Amygdala (tissue), 56 donors: ENCODE data around the gene PHF3.
A peak's percentile ranks its signal among the peaks of the same experiment; 100 is the strongest.

ENCODE experiments used
- DNase-seq, 56 donors: peaks; one replicate each; lab custom pipeline; 2025; lab: John Stamatoyannopoulos, UW

Gene PHF3

GRCh38 chr6:63644668-63645326 lies 9.2 kb downstream of the PHF3 start:
- DNase-seq: peak in 4 of 56 donors; percentile 2 to 14 (median 5)

GRCh38 chr6:63649269-63649668 lies 13.7 kb downstream of the PHF3 start:
- DNase-seq: no peak

GRCh38 chr6:63649847-63650265 lies 14.3 kb downstream of the PHF3 start:
- DNase-seq: no peak

GRCh38 chr6:63652980-63653379 lies 17.4 kb downstream of the PHF3 start:
- no peak for DNase-seq

- no peak for DNase-seq
These were observed 25.2 kb downstream of the PHF3 start for GRCh38 chr6:63660757-63661156.

DNA sequence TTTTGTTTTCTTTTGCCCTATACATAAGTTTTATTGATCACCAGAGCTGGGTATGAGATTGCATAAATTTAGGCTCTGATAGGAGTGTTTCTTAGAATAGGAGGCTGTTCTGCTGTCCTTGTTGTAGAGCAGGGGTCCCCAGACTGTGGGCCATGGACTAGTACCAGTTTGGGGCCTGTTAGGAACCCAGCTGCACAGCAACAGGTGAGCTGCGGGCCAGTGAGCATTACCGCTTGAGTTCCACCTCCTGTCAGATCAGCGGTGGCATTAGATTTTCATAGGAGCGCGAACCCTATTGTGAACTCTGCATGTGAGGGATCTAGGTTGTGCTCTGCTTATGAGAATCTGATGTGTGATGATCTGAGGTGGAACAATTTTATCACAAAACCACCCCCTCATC lies 26.2 kb downstream of the PHF3 start:
- no peak for DNase-seq

DNA sequence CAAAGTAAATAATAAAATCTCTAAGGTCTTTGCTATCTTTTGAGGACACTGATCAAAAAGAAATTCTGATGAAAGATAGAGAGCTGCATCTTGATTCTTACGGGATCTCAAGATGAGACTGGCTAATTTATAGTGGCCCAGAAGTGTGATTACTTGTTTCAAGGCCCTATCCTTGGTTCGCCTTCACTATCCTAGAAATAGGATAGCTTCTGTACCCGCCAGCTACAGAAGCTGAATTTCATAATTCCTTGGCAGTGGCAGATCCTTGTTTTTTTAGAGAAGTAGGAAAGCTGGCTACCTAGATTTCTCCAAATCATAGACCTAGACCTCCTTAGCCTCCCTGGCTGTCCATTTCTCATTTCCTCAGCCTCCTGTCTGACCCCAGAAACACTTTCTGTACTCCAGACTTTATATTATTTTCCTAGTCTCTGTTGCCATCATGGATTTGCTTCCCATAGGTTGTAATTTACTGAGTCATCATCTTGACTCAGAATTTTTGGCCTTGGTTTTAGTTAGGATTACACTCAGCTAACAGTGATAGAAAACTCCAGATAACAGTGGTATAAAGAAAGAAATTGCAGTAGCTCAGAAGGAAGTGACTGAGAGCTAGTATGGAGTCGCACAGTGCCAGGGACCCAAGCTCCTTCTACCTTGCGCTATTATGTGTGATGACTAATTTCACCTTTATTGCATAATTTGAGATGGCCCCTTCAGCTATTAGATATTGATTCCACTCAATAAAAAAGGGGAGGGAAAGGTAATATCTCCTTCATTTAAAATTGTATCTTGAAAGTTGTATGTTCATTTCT lies 27.7 kb downstream of the PHF3 start:
- DNase-seq: no peak

DNA sequence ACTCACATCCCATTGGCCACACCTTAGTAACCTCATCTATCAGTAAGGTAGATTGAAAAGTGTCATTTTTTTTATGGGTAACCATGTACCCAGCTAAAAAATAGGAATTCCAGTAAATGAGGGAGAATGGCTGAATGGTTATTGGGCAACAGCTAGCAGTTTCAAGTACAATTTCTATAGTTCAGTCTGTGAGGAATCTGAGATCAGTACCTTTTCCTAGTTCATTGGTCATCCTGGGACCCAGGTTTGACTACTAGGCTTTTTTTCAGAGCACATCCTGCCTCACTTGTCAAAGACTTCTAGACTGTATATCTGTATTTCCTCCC lies 28.3 kb downstream of the PHF3 start:
- DNase-seq: no peak

GRCh38 chr6:63671098-63671754 lies 35.6 kb downstream of the PHF3 start:
- no peak for DNase-seq

DNA sequence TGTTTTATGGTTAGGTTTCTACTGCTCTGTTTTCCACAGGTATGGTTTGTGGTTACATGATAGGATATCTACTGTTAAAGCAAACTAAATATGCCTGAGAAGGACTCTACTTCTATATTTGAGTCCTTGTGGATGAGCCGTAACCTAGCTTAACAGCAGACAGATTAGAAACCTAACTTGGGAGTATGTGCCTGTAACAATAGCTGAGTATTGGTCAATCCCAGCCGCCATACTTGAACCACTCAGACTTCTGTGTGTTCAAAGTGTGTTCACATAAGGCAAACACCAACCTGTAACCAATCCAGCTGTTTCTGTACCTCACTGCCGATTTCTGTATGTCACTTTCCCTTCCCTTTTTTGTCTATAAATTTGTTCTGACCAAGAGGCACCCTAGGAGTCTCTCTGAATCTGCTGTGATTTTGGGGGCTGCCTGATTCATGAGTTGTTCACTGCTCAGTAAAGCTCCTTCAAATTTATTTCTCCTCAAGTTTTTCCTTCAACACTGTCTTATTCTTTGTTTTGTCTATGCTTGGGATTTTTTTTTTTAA lies 37.1 kb downstream of the PHF3 start:
- no peak for DNase-seq

GRCh38 chr6:63673692-63674091 lies 38.1 kb downstream of the PHF3 start:
- no peak for DNase-seq

DNA sequence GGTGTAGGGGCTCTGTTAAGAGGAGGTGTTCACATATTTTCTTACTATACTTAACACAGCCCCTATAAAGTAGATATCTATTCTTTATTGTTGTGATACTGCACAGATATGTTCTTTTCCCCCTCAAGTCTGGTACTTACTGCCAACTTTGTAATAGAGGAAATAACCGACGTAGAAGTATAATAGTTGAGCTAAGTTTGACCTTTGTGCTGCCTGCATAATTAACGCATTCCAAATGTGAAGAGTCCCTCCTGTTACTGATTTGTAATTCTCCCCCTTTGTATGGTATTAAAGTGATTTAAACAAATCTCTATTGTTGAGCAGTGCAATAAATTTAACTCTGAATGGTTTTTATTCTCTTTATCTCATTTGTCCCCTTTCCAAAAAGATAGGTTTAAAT lies 39.0 kb downstream of the PHF3 start:
- no peak for DNase-seq

- DNase-seq: no peak
These were observed 39.5 kb downstream of the PHF3 start for GRCh38 chr6:63675138-63675537.

DNA sequence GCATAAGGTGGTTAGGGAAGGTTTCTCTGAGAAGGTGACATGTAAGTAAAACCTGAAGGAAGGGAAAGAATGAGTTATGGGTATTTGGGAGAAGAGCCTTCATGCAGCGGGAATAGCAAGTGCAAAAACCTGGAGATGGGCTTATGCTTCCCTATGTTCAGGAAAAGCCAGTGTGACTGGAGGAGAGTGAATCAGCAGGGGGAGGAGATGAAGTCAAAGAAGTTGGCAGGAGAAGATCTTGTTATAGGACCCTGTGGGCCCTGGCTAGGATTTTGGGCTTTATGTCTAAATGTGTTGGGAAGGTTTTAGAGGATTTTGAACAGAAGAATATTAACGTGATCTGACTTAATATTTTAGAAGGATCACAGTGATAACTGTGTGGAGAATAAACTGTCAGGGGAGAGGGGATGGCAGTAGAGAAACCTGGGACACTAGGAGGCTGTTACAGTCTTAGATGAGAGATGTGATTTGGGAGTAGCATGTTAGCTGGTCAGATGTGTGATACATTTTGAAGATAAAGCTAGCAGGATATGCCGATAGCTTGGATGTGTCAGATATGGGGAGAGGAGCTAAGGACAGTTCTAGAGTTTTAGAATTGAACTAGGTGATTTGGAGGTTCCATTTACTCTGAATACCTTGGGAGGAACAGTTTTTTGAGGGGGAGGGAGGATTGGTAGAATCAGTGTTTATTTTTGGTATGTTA lies 41.0 kb downstream of the PHF3 start:
- no peak for DNase-seq

DNA sequence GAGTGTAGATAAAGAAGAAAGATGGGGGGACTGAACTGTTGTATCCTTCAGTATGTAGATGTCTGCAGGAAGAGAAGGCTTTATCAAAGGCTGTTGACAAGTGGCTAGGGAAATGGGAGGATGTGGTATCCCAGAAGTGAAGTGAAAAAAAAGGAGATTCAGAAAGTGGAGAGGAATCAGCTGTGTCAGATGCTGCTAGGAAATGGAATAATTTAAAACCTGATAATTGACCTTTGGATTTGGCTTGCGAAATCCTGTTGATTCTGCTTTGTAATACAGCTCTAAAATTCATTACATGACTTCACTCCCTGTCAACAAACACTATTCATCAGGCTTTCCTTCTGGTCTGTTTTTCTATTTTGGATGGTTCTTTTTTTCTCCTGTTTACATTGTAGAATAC lies 41.7 kb downstream of the PHF3 start:
- DNase-seq: no peak

- DNase-seq: no peak
These were observed 47.5 kb downstream of the PHF3 start for GRCh38 chr6:63683071-63683603.

GRCh38 chr6:63685446-63686379 lies 50.1 kb downstream of the PHF3 start:
- no peak for DNase-seq

GRCh38 chr6:63689421-63689820 lies 53.8 kb downstream of the PHF3 start:
- no peak for DNase-seq

DNA sequence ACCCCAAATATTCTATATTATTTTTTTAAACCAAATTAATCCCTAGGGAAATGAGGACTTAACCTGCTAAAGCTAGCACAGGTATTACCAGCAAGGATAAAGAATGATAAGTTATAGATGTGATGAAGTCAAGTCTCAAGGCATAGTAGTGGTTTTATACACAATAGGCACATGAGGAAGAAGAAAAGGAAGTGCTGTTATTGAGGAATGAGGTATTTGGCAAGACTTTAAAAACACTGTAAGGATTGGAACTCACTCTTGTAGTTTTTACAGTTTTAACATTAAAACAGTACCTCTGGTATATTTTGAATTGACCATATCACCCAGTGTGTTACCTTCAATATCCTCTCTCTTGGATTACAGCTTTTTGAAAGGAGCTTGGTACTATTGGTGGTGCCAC lies 54.6 kb downstream of the PHF3 start:
- no peak for DNase-seq

DNA sequence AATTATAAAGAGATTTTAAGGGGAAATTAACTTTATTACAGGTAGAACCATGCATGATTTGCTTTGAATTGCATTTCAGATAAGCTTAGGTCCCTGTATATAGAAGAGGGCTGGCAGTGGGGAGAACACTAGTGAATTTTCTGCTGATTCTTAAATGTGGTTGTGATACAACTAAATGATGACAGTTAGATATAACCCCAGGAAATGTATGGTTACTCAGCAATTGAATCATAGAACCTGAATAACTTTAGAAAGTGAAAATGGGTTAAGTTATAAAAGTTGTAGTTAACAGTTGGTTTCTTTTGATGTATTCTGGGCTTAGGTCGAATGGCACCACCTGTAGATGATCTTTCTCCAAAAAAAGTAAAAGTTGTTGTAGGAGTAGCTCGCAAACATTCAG lies 70.1 kb downstream of the PHF3 start:
- DNase-seq: no peak
